Measurements from ENCODE around the gene SGCB. TPM values are rescaled to one million over a fixed set of nuclear protein-coding genes. Genes with fewer than 3 reads are reported as not detected.

SGCB gene
- total RNA-seq, 1 donor from 2014 or later, result 80.4 TPM

Other genes starting within 250 kb of the SGCB start
- gene DCUN1D4, start 195.1 kb downstream of the SGCB start, total RNA-seq, result 38.7 TPM
- gene LRRC66, start 17.9 kb downstream of the SGCB start, total RNA-seq, result 0.32 TPM
- 3.1 TPM for gene SPATA18, start 13.0 kb upstream of the SGCB start, total RNA-seq